ENCODE results near the gene TTC4.
A peak's percentile ranks its signal among the peaks of the same experiment; 100 is the strongest.

The TTC4 gene

GRCh38 chr1:54715493-54716298 is at the start of gene TTC4:
Gene TTC4 (plus strand): TSS chr1:54715861. CDS start chr1:54715909, 48 bp downstream.
- DNase-seq (ENCODE audit: low spot score), result peak; percentile 74

GRCh38 chr1:54666333-54666732 is 49.3 kb upstream of the TTC4 start:
- DNase-seq (ENCODE audit: low spot score), result no peak

GRCh38 chr1:54667797-54668196 is 47.9 kb upstream of the TTC4 start:
- no peak for DNase-seq (ENCODE audit: low spot score)

GRCh38 chr1:54668567-54668966 is 47.1 kb upstream of the TTC4 start:
- DNase-seq (ENCODE audit: low spot score), result no peak

- DNase-seq (ENCODE audit: low spot score), result peak; percentile 56
Measured at GRCh38 chr1:54671985-54672608, 43.6 kb upstream of the TTC4 start.

GRCh38 chr1:54678776-54679643 is 36.7 kb upstream of the TTC4 start:
- DNase-seq (ENCODE audit: low spot score), result no peak

- DNase-seq (ENCODE audit: low spot score), result no peak
Measured at GRCh38 chr1:54679706-54680105, 36.0 kb upstream of the TTC4 start.

GRCh38 chr1:54680387-54680786 is 35.3 kb upstream of the TTC4 start:
- no peak for DNase-seq (ENCODE audit: low spot score)

- peak; percentile 16 for DNase-seq (ENCODE audit: low spot score)
Measured at GRCh38 chr1:54681358-54681757, 34.3 kb upstream of the TTC4 start.

- DNase-seq (ENCODE audit: low spot score), result no peak
Measured at GRCh38 chr1:54683453-54683852, 32.2 kb upstream of the TTC4 start.

GRCh38 chr1:54685335-54685905 is 30.2 kb upstream of the TTC4 start:
- no peak for DNase-seq (ENCODE audit: low spot score)

GRCh38 chr1:54686155-54686554 is 29.5 kb upstream of the TTC4 start:
- DNase-seq (ENCODE audit: low spot score), result no peak

GRCh38 chr1:54694771-54695170 is 20.9 kb upstream of the TTC4 start:
- DNase-seq (ENCODE audit: low spot score), result no peak

GRCh38 chr1:54695221-54695620 is 20.4 kb upstream of the TTC4 start:
- DNase-seq (ENCODE audit: low spot score), result no peak

- no peak for DNase-seq (ENCODE audit: low spot score)
Measured at GRCh38 chr1:54695764-54696163, 19.9 kb upstream of the TTC4 start.

GRCh38 chr1:54696262-54696661 is 19.4 kb upstream of the TTC4 start:
- DNase-seq (ENCODE audit: low spot score), result no peak

- DNase-seq (ENCODE audit: low spot score), result no peak
Measured at GRCh38 chr1:54697896-54698295, 17.8 kb upstream of the TTC4 start.

- no peak for DNase-seq (ENCODE audit: low spot score)
Measured at GRCh38 chr1:54698346-54698745, 17.3 kb upstream of the TTC4 start.

GRCh38 chr1:54699936-54700525 is 15.6 kb upstream of the TTC4 start:
- DNase-seq (ENCODE audit: low spot score), result no peak

- DNase-seq (ENCODE audit: low spot score), result no peak
Measured at GRCh38 chr1:54701066-54701465, 14.6 kb upstream of the TTC4 start.

GRCh38 chr1:54701996-54702395 is 13.7 kb upstream of the TTC4 start:
- DNase-seq (ENCODE audit: low spot score), result no peak

- DNase-seq (ENCODE audit: low spot score), result no peak
Measured at GRCh38 chr1:54703471-54703870, 12.2 kb upstream of the TTC4 start.
